ENCODE measurements around the gene ZNF532.

DNA sequence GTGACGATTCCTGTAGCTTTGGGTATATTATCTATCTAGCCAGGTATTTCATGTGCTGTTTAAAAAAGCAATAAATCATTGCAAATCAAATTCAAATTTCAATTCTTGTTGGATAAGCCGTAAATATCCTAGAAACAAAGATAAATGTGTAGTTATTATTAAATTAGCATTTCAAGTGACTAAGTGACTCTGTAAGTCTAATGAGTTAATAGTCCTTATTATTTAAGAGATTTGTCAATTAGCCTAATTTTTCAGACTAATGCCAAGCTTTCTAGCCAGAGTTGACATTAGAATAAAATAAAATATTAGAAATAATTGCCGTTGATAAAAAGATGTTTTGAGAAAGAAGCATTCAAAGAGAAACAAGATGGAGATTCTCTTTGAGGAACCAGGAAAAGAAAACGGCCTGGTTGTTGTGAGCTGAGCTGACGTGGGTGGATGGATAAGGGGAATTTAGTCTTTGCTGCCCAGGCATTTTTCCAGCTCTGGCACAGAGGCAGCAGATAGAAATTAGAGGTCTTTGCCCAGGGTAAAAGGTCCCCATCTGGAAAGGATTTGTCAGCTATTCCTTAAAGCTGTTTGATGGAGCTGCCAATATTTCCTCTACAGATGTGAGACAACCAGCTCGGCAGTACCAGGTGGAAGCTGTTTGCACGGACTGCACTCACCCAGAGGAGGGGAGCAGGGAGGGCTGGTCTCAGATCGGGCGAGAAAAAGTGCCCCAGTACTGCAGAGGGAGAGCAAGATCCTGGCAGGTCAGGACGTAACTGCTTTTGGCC lies 157.7 kb downstream of the ZNF532 start:
- no peak for TF ChIP-seq POLR2A (IDR thresholded peaks at IDR 0.05)
- TF ChIP-seq, protein P1, sequence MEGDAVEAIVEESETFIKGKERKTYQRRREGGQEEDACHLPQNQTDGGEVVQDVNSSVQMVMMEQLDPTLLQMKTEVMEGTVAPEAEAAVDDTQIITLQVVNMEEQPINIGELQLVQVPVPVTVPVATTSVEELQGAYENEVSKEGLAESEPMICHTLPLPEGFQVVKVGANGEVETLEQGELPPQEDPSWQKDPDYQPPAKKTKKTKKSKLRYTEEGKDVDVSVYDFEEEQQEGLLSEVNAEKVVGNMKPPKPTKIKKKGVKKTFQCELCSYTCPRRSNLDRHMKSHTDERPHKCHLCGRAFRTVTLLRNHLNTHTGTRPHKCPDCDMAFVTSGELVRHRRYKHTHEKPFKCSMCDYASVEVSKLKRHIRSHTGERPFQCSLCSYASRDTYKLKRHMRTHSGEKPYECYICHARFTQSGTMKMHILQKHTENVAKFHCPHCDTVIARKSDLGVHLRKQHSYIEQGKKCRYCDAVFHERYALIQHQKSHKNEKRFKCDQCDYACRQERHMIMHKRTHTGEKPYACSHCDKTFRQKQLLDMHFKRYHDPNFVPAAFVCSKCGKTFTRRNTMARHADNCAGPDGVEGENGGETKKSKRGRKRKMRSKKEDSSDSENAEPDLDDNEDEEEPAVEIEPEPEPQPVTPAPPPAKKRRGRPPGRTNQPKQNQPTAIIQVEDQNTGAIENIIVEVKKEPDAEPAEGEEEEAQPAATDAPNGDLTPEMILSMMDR (IDR thresholded peaks at IDR 0.05), result no peak
- TF ChIP-seq EP300 (IDR thresholded peaks at IDR 0.05), result no peak
